GM12878 (cell line): ENCODE data around the gene CCHCR1.
"Not testable (repeated sequence)": the region's sequence is repeated elsewhere in the genome, so short reads cannot be mapped to it uniquely, and the experiment has no call there.

Experiments used
- CBX5 ChIP-seq: sonication (generic); IDR thresholded peaks from 2 replicates; pipeline ENCODE4 v1.6.1; 2016; ENCODE audit warnings: low read depth, moderate library complexity, mild to moderate bottlenecking, inconsistent platforms
- HDGF ChIP-seq: fragments of 450-650 bp; IDR thresholded peaks from 2 replicates; pipeline ENCODE4 v1.6.1; 2016; ENCODE audit warnings: antibody characterized with exemption
- MTA2 ChIP-seq: fragments of 450-650 bp; IDR thresholded peaks from 2 replicates; pipeline ENCODE4 v1.6.1; 2016; ENCODE audit warnings: low read depth, mild to moderate bottlenecking, moderate library complexity
- POLR2A ChIP-seq: IDR thresholded peaks from 2 replicates; pipeline ENCODE4 v1.6.1; 2011; ENCODE audit warnings: low read depth, mild to moderate bottlenecking, low read length
- POLR2AphosphoS5 ChIP-seq: IDR thresholded peaks from 2 replicates; pipeline ENCODE4 v1.6.1; 2011; ENCODE audit warnings: mild to moderate bottlenecking, low read length, inconsistent platforms
- RFX5 ChIP-seq: IDR thresholded peaks from 2 replicates; pipeline ENCODE4 v1.6.1; 2011; ENCODE audit warnings: low read depth, low read length, improper control_type of control experiment
- SIN3A ChIP-seq: IDR thresholded peaks from 2 replicates; pipeline ENCODE4 v1.6.1; 2012; ENCODE audit warnings: low read depth, low read length, improper control_type of control experiment
- SREBF2 ChIP-seq: IDR thresholded peaks from 2 replicates; pipeline ENCODE4 v1.6.1; 2012; ENCODE audit warnings: mild to moderate bottlenecking, low read length
- USF2 ChIP-seq: IDR thresholded peaks from 2 replicates; pipeline ENCODE4 v1.6.1; 2011; ENCODE audit warnings: low read depth, low read length, improper control_type of control experiment, borderline replicate concordance
- TF ChIP-seq, protein P1 (sequence below): IDR thresholded peaks from 2 replicates; pipeline ENCODE4 v1.6.1; 2012; ENCODE audit warnings: low read depth, low read length, improper control_type of control experiment
- TF ChIP-seq, protein P2 (sequence below): fragments of 150-350 bp; IDR thresholded peaks from 2 replicates; pipeline ENCODE4 v1.6.1; 2016; ENCODE audit warnings: low read depth, low read length

DNA sequence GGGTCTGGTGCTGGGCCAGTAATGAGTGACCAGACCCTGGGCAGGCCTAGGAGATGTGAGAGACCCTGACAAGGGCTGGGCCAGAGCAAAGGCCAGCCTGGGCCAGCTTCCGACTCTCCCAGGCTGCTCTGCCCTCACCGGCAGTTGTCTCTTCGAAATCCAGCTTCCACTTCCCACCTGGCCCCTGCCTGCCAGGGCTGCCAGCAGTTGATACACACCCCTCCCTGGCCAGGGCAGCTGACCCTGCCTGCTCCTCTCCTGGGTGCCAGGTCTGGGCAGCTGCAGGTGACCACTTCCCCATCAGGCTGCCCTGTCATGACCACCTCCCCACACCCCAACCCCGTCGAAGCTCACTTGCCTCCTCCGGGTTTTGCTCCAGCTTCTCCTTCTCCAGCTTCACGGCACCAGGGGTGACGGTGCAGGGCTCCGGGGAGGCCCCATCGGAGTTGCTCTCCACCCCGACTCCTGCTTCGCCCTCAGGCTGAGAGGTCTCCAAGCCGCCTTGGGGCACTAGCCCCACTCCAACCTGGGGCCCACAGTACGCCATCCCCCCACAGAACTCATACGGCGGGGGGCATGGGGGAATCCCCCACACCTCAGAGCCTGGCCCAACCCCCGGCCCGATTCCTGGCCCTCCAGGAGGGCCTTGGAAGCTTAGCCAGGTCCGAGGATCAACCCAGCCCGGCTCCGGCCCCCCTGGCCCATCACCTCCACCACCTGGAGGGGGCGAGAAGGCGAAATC, 12.4 kb upstream of the CCHCR1 start:
- TF ChIP-seq POLR2AphosphoS5, CBX5, HDGF, USF2, SIN3A, POLR2A, SREBF2, MTA2, RFX5: not testable (repeated sequence)
- TF ChIP-seq, protein P1, sequence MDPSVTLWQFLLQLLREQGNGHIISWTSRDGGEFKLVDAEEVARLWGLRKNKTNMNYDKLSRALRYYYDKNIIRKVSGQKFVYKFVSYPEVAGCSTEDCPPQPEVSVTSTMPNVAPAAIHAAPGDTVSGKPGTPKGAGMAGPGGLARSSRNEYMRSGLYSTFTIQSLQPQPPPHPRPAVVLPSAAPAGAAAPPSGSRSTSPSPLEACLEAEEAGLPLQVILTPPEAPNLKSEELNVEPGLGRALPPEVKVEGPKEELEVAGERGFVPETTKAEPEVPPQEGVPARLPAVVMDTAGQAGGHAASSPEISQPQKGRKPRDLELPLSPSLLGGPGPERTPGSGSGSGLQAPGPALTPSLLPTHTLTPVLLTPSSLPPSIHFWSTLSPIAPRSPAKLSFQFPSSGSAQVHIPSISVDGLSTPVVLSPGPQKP = not testable (repeated sequence)
- TF ChIP-seq, protein P2, sequence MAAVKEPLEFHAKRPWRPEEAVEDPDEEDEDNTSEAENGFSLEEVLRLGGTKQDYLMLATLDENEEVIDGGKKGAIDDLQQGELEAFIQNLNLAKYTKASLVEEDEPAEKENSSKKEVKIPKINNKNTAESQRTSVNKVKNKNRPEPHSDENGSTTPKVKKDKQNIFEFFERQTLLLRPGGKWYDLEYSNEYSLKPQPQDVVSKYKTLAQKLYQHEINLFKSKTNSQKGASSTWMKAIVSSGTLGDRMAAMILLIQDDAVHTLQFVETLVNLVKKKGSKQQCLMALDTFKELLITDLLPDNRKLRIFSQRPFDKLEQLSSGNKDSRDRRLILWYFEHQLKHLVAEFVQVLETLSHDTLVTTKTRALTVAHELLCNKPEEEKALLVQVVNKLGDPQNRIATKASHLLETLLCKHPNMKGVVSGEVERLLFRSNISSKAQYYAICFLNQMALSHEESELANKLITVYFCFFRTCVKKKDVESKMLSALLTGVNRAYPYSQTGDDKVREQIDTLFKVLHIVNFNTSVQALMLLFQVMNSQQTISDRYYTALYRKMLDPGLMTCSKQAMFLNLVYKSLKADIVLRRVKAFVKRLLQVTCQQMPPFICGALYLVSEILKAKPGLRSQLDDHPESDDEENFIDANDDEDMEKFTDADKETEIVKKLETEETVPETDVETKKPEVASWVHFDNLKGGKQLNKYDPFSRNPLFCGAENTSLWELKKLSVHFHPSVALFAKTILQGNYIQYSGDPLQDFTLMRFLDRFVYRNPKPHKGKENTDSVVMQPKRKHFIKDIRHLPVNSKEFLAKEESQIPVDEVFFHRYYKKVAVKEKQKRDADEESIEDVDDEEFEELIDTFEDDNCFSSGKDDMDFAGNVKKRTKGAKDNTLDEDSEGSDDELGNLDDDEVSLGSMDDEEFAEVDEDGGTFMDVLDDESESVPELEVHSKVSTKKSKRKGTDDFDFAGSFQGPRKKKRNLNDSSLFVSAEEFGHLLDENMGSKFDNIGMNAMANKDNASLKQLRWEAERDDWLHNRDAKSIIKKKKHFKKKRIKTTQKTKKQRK = not testable (repeated sequence)
